Stimulated activated CD8-positive, alpha-beta memory T cell treated with anti-CD3 and anti-CD28 coated beads, Interleukin-12 subunit alpha, Interleukin-12 subunit beta, amount 100 ng/mL, for 4 hours (primary cell): ENCODE measurements around the gene CA12.
"Not testable (repeated sequence)": the region's sequence is repeated elsewhere in the genome, so short reads cannot be mapped to it uniquely, and the experiment has no call there.

Experiments used
- DNase-seq: peaks from one replicate; pipeline ENCODE4 v3.0.0-alpha.2; 2020; ENCODE audit warnings: low read depth

The CA12 gene

DNA sequence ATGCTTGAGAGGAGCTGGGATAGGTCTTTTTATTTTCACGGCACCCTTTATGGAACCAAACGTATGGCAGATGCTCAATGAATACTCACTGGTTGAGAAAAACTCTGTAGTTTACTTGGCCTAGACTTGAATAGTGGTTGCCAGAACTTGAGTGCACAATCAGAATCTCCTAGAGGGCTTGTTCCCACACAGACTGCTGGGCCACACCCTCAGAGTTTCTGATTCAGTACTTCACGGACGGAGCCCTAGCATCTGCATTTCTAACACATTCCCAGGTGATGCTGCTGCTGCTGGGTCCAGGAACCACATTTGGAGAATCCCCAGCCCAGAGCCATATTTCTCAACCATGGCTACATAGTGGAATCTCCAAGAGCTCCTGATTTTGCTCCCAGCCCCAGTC, 24.6 kb downstream of the CA12 start:
- DNase-seq = no peak

DNA sequence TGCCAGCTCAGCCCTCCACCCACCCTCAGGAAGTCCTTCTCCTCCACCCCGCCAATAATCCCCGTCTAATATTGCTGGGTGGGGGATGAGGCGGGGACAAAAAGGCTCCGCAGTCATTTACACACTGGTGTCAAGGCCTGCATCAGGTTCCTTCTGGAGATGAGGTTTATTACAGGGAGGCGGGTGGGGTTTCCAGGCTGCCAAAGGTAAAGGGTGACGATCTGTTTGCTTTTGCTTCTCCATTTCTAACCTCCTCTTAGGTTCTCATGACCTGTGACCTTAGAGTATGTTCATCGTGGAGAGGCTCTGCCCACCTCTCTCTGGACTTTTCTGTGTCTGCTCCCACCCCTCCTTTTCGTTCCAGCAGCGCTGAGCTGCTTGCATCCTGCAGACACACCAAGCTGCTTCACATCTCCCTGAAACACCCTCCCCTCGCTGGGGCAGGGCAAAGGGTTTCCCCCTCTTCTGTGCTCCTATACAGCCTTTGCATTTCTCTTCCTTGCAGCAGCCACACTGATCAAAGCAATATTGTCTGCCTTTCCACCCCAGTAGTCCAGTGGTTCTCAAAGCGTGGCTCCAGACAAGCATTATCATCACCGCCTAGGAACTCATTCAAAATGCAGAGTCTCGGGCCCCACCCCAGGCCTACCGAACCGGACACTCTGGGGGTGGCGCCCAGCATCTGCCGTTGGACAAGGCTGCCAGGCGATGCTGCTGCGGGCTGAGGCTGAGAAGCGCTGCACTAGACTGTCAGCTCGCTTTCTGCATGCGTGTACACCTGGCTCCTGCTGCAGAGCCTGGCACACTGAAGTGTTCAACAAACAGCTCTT, 26.6 kb downstream of the CA12 start:
- DNase-seq = no peak

DNA sequence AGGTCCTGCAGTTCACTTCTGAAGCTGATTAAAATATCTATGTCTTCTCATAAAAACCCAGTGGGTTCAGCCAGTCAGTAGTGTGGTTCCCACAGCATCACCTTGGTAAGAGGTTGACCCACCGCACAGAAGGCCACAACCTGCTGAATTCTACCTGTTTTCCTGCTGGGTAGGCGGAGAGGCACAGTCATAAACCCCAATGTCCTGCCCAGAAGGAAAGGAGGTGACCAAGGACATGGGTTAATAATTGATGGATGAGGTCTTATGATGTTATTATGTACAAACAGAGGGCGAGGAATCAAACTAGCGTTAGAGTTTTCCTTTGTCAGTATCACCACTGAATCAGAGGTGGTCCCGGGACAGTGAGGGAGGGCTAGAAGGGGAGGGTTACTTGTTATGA, 27.8 kb downstream of the CA12 start:
- no peak for DNase-seq

DNA sequence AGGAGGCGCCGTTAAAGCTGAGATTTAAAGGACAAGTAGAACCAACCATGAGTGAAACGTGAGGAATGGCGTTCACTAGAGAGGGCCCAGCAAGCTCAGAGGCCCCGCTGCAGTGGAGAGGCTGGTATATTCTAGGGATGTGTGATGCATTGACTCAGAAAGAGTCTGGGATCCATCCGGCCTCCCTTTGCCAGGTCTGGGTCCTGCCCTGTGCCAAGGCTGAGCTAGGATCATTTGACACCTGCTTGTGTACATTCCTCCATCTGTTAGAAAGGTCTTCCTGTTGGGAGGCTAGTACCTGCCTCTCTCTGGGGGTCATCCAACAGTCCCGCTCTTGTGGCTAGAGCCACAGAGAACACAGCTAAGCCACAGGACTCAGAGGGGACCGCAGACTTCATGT, 28.4 kb downstream of the CA12 start:
- DNase-seq = no peak

DNA sequence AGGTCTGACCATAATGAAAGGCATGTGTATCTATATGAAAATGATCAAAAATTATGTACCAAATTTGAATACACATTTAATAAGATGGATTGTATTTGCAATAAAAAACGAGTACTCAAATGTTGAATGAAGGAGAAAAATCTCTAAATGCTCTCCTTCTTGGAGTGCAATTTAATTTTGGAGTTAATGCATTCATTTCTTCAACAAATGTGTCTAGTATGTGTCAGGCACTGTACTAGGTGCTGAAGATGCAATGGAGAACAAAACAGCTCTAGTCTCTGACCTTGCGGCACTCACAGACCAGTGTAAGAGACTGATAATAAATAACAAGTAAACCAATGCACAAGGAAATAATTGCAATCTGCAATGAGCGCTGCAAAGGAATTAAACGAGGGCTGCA, 28.8 kb downstream of the CA12 start:
- no peak for DNase-seq

DNA sequence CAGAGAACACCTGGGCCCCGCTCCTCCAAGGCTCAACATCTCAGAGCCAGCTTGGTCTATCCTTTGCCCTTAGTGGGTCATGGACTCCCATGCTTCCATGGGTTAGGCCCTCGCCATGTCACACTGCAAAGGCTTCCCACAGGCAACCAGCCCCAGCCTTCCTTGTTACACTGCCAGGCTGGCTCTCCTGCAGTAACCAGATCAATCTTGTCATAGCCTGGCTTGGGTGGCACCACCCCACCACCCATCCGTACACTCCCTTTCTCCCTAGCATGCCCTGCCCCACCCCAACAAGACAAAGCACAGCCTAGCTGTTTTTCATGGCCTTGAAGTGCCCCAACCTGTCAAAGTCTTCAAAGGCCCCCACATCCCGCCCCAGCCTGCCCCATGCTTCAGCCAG, 30.5 kb downstream of the CA12 start:
- DNase-seq = no peak

DNA sequence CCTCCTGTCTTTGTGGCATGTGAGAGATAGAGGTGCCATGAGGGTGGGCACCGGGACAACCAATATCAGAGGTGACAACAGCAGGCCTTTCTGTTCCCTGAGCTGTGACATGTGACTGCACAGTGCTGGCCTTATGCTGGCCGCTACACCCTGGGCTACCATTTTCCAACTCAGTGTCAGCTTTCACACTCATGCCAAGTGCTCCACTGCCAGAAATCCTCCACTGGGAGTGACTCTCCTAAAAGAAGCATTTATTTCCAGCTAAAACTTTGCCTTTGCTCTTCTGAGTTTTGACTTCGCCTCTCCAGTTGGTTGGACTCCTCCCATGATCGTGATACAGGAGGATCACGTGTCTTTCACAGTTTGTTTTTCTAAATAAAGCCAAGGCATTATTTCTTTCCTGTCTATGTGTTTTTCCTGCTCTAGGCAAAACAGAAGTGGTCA, 31.4 kb downstream of the CA12 start:
- no peak for DNase-seq

DNA sequence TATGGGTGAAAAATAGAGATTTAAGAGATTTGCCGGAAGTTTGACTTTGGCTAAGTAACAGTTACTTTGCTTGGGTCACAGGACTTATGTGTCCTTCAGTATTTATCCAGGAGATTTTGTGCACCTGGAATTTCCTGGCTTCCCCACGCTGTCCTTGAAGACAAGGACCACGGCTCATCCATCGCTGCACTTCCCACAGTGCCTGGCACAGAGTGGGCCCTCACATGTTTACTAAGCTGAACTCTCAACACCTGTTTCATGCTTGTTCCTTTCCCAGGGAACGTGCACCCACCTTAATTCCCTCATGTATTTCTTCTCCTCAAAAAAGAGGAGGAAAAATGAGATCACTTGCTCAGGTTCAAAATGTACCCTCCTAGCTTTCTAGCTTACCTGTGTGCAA, 32.0 kb downstream of the CA12 start:
- DNase-seq = no peak

DNA sequence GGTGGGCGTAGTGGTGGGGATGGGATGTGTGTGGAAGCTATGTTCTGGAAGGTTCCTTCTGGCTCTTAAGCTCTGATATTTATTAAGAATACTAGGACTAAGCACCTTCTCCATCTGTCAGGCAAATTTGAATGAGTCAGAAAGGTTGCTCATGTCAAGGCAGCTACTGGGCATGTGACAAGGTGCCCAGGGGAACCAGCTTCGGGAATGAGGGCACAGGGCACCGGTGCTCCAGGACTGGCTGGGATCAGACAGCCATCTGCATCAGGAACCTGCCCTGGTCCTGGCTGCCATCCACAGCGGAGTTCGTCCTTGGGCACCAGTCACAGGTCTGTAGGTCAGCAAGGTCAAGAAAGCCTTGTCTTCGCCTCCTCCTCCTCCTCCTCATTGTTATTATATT, 32.5 kb downstream of the CA12 start:
- no peak for DNase-seq

DNA sequence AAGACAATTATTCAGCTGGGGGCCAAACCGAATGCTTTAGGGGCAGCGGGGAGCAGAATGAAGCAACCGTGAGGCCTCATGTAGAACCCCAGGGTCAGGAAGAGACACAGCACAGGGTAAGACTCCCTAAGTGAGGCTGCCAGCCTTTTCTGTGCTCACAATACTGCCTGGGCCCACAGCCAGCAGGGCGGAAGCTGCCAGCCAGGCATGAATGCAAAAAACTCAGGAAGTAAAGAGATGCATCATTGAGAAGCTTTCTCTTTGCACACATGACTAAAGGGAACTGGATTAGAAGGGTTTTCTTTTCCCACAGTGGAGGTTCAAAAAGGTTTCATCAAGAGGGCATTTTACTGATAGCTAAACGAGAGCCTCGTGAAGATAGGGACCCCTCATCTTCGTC, 33.3 kb downstream of the CA12 start:
- DNase-seq = no peak

DNA sequence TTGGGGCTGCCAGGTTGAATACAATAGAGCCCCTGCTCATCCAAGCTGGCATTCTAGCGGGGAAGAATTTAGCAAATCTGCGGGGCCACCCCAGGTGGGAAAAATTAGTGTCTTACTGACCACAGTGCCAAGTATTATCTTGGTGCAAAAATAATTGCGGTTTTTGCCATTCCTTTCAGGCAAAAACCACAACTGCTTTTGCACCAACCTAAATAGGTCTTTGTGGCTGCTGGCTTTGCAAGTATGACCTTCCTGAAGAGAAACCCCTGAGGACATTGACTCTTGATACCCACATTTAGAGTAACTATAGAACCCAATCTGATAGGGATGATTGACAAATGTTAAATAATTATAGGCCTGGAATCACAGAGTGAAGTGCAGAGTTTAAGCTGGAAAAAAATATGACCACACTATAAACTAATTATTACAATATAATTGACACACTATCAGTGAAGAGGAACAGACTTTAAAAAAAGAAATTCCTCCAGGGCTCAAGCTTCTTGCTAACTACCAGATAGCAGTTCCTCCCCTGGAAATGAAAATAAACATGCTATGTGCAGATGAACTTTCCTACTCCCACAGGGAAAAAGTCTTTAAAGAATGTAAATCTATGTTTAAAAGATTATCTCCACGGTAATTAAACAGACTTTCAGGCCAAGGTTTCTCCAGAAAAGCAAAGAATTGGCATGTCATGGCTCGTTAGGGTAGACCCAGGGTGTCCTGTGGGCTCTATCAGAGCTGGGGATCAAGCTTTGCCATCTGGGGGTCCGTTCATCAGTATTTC, 34.4 kb downstream of the CA12 start:
- DNase-seq = no peak

DNA sequence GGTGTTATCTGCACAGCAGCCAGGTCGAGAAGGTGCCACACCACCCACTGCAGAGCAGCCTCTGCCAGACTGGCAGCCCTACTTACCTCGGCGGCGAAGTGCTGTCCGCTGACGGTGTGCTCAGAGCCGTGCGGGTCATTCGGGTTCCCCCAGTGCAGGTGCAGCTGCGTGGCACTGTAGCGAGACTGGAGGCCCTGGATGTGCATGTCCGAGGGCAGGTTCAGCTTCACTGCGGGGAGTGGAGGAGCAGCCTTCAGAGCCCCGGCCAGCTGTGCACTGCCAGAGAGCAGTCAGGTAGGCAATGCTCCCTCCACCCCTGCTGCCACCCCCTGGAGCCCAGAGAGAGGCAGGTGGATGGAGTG, 36.3 kb downstream of the CA12 start:
- no peak for DNase-seq

DNA sequence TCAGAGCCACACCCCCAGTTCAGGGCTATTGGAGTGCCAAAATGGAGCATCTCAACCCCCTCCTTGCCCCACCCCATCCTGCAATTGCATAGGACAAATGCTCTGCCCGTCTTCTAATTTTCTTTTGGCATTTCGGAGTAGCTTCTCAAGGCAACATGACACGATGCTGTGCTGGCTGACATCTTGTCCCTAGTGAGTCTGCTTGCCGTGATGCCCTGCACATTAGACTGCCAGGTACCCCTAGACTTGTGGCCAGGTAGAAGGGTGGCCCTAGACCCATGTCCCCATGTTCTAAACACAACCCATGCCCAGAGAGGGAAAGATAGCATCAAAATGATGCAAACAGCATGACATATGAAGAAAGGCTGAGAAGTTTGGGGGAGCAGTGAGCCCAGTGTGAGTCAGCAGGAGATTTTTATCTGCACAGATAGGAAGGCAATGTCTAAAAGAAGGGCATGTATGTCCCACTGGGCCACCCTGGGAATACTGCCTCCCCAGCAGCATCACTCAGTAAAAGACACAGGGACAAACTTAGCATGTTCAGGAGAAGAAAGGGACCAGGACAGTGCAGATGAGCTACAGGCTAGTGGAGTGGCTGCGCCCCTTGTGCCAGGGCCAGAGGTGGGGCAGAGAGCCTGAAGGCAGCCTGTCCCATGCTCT, 36.8 kb downstream of the CA12 start:
- no peak for DNase-seq

DNA sequence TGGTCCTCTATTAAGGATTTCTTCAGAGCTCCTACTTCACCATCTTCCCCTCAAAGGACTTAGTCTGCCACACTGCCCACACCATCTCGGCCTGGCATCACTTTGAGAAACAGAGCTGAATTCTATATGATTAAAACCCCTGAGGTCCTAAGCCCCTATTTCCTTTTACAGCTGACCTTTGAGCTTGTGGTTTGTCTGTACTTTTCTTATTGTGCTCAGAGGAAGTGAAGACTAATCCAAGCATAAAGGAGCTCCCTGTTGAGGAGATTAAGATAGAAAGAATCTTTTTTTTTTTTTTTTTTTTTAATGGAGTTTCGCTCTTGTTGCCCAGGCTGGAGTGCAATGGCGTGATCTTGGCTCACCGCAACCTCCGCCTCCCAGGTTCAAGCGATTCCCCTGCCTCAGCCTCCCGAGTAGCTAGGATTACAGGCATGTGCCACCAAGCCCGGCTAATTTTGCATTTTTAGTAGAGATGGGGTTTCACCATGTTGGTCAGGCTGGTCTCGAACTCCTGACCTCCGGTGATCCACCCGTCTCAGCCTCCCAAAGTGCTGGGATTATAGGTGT, 38.6 kb downstream of the CA12 start:
- DNase-seq = not testable (repeated sequence)

DNA sequence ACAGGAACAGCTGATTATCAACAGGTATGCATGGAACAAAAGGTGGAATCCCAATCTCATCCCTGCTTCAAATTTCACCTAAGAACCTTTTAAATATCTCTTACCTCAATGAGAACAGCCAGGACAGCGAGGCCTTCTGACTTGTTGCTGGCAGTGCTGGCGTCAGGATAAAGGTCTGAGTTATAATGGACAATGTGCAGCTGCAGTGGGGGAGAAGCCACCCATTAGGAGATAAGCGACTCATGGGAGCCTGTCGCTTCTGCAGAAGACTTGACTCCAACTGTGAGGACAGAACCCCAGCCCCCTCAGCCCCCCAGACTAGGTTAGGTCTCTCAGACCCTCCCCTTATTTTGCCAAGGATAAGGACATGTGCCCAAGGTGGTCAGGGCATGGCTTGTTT, 39.7 kb downstream of the CA12 start:
- no peak for DNase-seq

DNA sequence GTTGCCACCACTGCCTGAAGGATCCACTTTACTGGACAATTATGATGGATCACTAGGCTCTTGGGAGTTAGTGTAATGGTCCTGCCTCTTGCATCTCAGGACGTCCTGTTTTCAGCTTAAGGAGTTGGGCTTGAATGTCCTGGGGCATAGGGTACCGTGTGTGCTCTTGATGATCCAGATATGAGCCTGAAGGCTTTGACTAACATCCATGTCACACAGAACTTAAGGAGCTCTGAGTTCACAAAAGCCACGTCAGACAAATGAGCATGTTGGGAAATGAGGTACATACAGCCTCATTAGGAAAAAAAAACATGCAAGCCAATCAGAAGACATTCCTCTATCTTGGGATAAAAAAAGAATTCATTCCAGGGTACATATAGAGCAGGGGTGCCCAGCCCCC, 40.8 kb downstream of the CA12 start:
- no peak for DNase-seq

DNA sequence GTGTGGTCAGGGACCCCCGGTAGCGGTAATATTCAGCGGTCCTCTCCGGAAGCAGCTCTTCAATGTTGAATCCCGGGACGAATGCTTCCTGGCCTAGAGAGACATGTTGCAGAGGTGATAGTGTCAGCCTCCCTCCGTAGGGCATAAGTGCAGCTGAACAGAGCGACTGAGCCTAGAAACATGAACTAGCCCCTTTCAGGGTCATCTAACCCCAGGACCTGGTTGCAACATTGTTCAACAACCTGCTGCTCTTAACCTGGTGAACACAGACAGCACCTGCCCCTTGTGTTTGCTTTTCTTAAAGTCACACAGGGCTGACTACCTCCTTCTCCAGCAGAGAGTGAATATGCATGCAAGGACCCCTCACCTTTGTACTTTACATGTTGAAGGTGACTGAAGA, 41.3 kb downstream of the CA12 start:
- no peak for DNase-seq

DNA sequence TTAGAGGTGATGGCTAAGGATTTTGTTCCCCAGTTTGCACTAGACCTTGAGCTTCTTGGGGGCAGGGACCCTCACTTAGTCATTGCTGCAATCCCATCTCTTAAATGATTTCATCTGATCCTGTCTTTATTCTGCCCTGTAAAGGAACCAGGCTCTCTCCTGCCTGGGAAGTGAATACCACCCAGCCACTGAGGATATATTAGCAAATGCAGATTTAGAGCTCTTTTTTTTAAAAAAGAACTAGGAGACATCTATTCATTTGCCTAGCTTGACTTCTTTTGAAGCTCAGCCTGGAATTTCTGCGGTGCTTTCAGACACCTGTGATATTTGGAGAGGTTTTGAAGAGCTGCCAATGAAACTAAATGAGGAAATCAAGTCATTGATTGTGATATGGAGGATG, 41.8 kb downstream of the CA12 start:
- no peak for DNase-seq

DNA sequence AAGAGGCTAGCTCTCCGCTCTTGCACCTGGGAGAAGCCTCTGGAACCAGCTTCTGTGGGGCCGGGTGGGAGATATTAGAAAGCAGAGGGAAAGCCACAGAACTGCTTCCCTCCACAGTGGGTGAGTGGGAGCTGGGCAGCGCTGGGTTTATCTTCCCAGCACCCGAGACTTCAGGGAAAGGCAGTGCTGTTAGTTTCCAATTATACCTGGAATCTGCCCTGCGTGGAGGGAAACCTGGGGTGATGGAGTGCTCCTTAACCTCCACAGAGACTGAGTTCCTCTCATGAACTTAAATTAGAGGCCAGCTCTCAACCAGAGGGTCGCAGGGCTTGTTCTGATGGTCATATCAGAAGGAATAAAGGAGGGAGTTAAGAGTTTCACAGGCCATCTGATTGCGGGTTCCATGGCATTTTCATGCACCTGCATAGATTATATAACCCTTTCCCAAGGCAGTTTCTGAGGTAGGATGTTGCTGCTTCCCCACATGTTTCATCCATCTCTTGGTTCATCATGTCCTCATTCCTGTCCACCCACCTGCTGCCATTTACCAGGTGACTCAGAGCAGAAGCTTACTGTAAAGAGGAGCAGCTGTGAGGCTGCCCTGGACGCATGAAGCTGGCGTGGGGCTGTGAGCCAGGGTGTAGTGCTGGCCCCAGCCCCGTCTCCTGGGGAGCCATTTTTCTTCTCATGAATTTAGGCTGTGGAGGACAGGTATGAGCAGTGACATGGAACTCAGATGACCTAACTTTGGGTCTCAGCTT, 42.5 kb downstream of the CA12 start:
- no peak for DNase-seq

DNA sequence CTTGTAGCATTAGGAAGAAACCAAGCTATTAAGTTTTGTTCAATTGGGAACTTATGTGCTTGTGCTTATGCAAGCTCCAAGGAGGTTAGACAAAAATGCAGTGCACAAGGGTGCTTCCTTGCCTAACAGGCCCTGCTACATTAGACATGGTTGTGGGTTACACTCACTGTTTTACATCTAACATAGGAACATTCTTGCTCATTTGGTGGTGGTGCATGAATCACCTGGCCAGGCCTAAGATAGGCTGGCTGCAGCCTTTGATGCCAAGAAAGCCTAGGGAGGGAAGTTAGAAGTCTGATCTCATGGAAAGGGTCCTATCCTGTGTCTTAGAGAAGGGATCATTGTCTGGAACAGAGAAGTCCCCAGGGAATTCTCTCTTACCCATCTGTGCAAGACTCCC, 43.5 kb downstream of the CA12 start:
- no peak for DNase-seq

DNA sequence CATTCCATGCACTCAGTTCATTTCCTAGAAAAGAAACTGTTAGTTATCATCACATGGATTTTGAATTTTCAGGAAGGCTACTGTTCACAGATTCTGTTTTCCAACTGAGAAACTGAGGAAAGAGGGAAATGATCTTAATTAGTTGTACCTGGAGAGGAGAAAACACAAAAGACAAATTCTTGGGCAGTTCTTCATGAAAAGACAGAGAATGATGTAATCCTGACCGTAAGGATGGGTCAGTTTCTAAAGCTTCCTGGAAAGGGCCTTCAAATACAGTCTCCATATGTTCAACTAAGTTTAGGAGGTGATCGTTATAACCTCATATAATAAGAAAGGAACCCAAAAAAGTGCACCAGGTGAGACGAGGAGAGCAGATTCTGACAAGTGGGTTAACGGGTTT, 44.6 kb downstream of the CA12 start:
- DNase-seq = no peak
